GM12878 (cell line): ENCODE results near the gene MIPOL1. TPM values are rescaled to one million over a fixed set of nuclear protein-coding genes. Genes with fewer than 3 reads are reported as not detected.
"Not testable (repeated sequence)": the region's sequence is repeated elsewhere in the genome, so short reads cannot be mapped to it uniquely, and the experiment has no call there.

ENCODE experiments used
- ATAC-seq: fragments of 200-7000 bp; cut with Tn5 transposase; 3 replicates; pipeline ENCODE4 v1.9.1; 2020; ENCODE audit warnings: mild to moderate bottlenecking, moderate library complexity
- BruUV-seq: library from RNA; stranded (reverse); fragments of 400-500 nt; replicated peaks from 2 replicates; lab custom pipeline; 2021; lab: Mats Ljungman, UMichigan
- CTCF ChIA-PET: fragments of 300-600 bp; sonication (Branson Sonifier 250); formaldehyde crosslinking; extraction: SDS; loops from one replicate; lab custom pipeline; 2021; ENCODE audit warnings: inconsistent platforms; lab: Yijun Ruan, JAX
- POLR2A ChIA-PET: fragments of 350-600 bp; formaldehyde crosslinking; extraction: SDS; loops from one replicate; lab custom pipeline; 2021; ENCODE audit warnings: inconsistent platforms; lab: Charles Lee
- RAD21 ChIA-PET: fragments of 300-600 bp; sonication (Branson Sonifier 250); formaldehyde crosslinking; loops from one replicate; lab custom pipeline; 2023; ENCODE audit warnings: antibody characterized with exemption; ENCODE audit not compliant: unreplicated experiment; lab: Charles Lee
- SMC1A ChIA-PET: fragments of 300-600 bp; sonication (Branson Sonifier 250); formaldehyde crosslinking; loops from one replicate; lab custom pipeline; 2023; ENCODE audit not compliant: unreplicated experiment, uncharacterized antibody; lab: Charles Lee
- DNase-seq: peaks from one replicate; pipeline ENCODE4 v3.0.0-alpha.2; 2011; ENCODE audit warnings: low read depth, low spot score
- FAIRE-seq: peaks from 3 replicates; lab custom pipeline; 2011; peaks lifted over from hg19 to GRCh38; lab: Jason Lieb, UNC
- H2AFZ ChIP-seq: 2 replicates; pipeline ENCODE4 v1.6.0; 2011; ENCODE audit warnings: low read depth, low read length, control low read depth; ENCODE audit not compliant: control insufficient read depth
- H3K27ac ChIP-seq: 2 replicates; pipeline ENCODE4 v1.5.1; 2011; ENCODE audit warnings: control low read depth; ENCODE audit not compliant: control insufficient read depth, insufficient read depth
- H3K27me3 ChIP-seq, 2 experiments: replicated peaks in 1 of 2; 2 replicates each; pipeline versions ENCODE4 v1.6.0 to v1.6.1; 2011; ENCODE audit warnings: low read length in 1 of 2; ENCODE audit not compliant: control insufficient read depth in 2 of 2, insufficient read depth in 2 of 2
- H3K36me3 ChIP-seq, 2 experiments: 2 replicates each; pipeline ENCODE4 v1.5.1; 2011; ENCODE audit warnings: low read length in 1 of 2; ENCODE audit not compliant: control insufficient read depth in 2 of 2, insufficient read depth in 2 of 2
- H3K4me1 ChIP-seq: 2 replicates; pipeline ENCODE4 v1.6.1; 2011; ENCODE audit warnings: mild to moderate bottlenecking, low read length, moderate library complexity, mixed read lengths; ENCODE audit not compliant: control insufficient read depth, insufficient read depth
- H3K4me2 ChIP-seq: 2 replicates; pipeline ENCODE4 v1.6.0; 2011; ENCODE audit warnings: control low read depth; ENCODE audit not compliant: control insufficient read depth, insufficient read depth
- H3K4me3 ChIP-seq: fragments of 200-600 bp; sonication (generic); 2 replicates; pipeline ENCODE4 v1.5.1; 2016
- H3K79me2 ChIP-seq: 2 replicates; pipeline ENCODE4 v1.6.0; 2011; ENCODE audit warnings: low read length; ENCODE audit not compliant: control insufficient read depth, insufficient read depth
- H3K9ac ChIP-seq: 2 replicates; pipeline ENCODE4 v1.8.0; 2011; ENCODE audit warnings: low read length, control low read depth, mixed read lengths; ENCODE audit not compliant: control insufficient read depth, insufficient read depth
- H3K9me3 ChIP-seq: replicated peaks from 3 replicates; pipeline ENCODE4 v1.5.1; 2011; ENCODE audit warnings: mild to moderate bottlenecking, low read length; ENCODE audit not compliant: control insufficient read depth, insufficient read depth
- H4K20me1 ChIP-seq: 2 replicates; pipeline ENCODE4 v1.6.0; 2011; ENCODE audit not compliant: control insufficient read depth, insufficient read depth
- CHD1 ChIP-seq: IDR thresholded peaks from 2 replicates; pipeline ENCODE4 v1.6.1; 2012; ENCODE audit warnings: low read depth, low read length, improper control_type of control experiment
- ETV6 ChIP-seq, 2 experiments: fragments of 450-650 bp in 1 of 2; IDR thresholded peaks in 1 of 2; conservative IDR thresholded peaks in 1 of 2; 2 replicates each; pipeline ENCODE4 v1.6.1; 2014; ENCODE audit warnings: antibody characterized with exemption in 1 of 2, borderline replicate concordance in 1 of 2, low read depth in 1 of 2, mild to moderate bottlenecking in 1 of 2, moderate library complexity in 1 of 2
- GABPA ChIP-seq: IDR thresholded peaks from 2 replicates; pipeline ENCODE4 v1.6.1; 2014; ENCODE audit warnings: antibody characterized with exemption, low read depth, mild to moderate bottlenecking, inconsistent platforms
- POLR2AphosphoS2 ChIP-seq: IDR thresholded peaks from 2 replicates; pipeline ENCODE4 v1.6.1; 2011; ENCODE audit warnings: low read depth, mild to moderate bottlenecking, low read length, improper control_type of control experiment, moderate library complexity
- ZBTB40 ChIP-seq: fragments of 450-650 bp; IDR thresholded peaks from 2 replicates; pipeline ENCODE4 v1.6.1; 2016; ENCODE audit warnings: mild to moderate bottlenecking, moderate library complexity, borderline replicate concordance
- ZNF217 ChIP-seq: fragments of 450-650 bp; IDR thresholded peaks from 2 replicates; pipeline ENCODE4 v1.6.1; 2017; ENCODE audit warnings: antibody characterized with exemption, mild to moderate bottlenecking
- ZZZ3 ChIP-seq: IDR thresholded peaks from 2 replicates; pipeline ENCODE4 v1.6.1; 2011; ENCODE audit warnings: low read depth; ENCODE audit not compliant: control insufficient read depth, insufficient read length
- WGBS: methylation state at CpG from one replicate; pipeline ENCODE4 v1.1.6; 2016; ENCODE audit warnings: low lambda C conversion rate; ENCODE audit not compliant: insufficient replicate concordance, insufficient coverage; ENCODE audit errors: missing lambda C conversion rate; 5-methylcytosine and 5-hydroxymethylcytosine counted together
- in situ Hi-C: fragments of 300-500 bp; cut with MboI; formaldehyde crosslinking; loops from 9 replicates; pipeline ENCODE4 v1.14.3; 2018; ENCODE audit warnings: mixed read lengths
- intact Hi-C: fragments of 100-400 bp; cut with micrococcal nuclease; formaldehyde crosslinking; loops from one replicate; pipeline ENCODE4 v1.14.2; 2022; ENCODE audit not compliant: unreplicated experiment
- polyA plus RNA-seq, 11 experiments: library from polyadenylated mRNA; depleted of rRNA in 4 of 11; unstranded in 6 of 11; stranded (reverse) in 5 of 11; fragments of >200 nt; fragmentation: Nextera tagmentation in 4 of 11; fragmentation: Illumina TruSeq in 1 of 11; extraction: Ambion mirVana in 4 of 11; extraction: Trizol in 1 of 11; gene quantifications; 1 replicate in 1 of 11; 2 replicates in 10 of 11; pipeline versions ENCODE4 v1.2.1 to v1.2.3, GENCODE V29; 2011 to 2016; ENCODE audit warnings: inconsistent platforms in 2 of 11, missing spikeins in 2 of 11, low read depth in 1 of 11
- total RNA-seq, 4 experiments: library from RNA; depleted of rRNA in 3 of 4; stranded (reverse); fragments of >200 nt in 3 of 4; fragmentation: Illumina TruSeq in 1 of 4; extraction: Trizol in 1 of 4; gene quantifications; 2 replicates each; pipeline versions ENCODE4 v1.2.1 to v1.2.3, GENCODE V29; 2013 to 2021

Gene MIPOL1
- total and polyA plus RNA-seq, 10 of the 15 experiments (the other 5 are each of a cell fraction or from before 2014, with no cell fraction given), result 0.06 TPM; not detected in 9

GRCh38 chr14:37289688-37290087 is 92.0 kb downstream of the MIPOL1 start:
- Histone ChIP-seq H3K4me3 (no peak overlapping the region), H3K79me2 (no peaks in the 10 kb centered on the region), H3K9me3 (no peaks in the 10 kb centered on the region; the same call in 2 of the 3 replicates), H3K36me3 (no peaks in the 10 kb centered on the region), H3K9ac (no peak overlapping the region), H3K4me1 (no peaks in the 10 kb centered on the region), H3K27ac (no peak overlapping the region), H3K27me3 (no peaks in the 10 kb centered on the region), H3K4me2 (no peak overlapping the region), H2AFZ (no peak overlapping the region), H4K20me1 (no peaks in the 10 kb centered on the region)
- FAIRE-seq (no peak), ATAC-seq (no peak), DNase-seq (no peak)
- intact Hi-C loops (no loop called here), in situ Hi-C loops (no loop called here)
- POLR2A ChIA-PET, result no interaction called here
- SMC1A ChIA-PET, result no interaction called here
- 14% methylated on average over 2 of the region's 2 CpGs for WGBS
- CTCF ChIA-PET, result no interaction called here
- RAD21 ChIA-PET, result no interaction called here
- BruUV-seq, result no TSS peak
- TF ChIP-seq GABPA (no peak), ZNF217 (no peak), CHD1 (no peak), ETV6 (conservative IDR thresholded peaks at IDR 0.05 in 1 of 2, IDR thresholded peaks at IDR 0.05 in 1 of 2; ENCODE audit: borderline replicate concordance in 1 of 2, low read depth in 1 of 2) (no peak), ZBTB40 (no peak), POLR2AphosphoS2 (no peak), ZZZ3 (no peak)

DNA sequence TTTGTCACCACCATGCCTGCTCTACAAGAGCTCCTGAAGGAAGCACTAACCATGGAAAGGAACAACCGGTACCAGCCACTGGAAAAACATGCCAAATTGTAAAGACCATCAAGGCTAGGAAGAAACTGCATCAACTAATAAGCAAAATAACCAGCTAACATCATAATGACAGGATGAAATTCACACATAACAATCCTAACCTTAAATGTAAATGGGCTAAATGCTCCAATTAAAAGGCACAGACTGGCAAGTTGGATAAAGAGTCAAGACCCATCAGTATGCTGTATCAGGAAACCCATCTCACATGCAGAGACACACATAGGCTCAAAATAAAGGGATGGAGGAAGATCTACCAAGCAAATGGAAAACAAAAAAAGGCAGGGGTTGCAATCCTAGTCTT is 97.5 kb downstream of the MIPOL1 start:
- RAD21 ChIA-PET, result not testable (repeated sequence)

More for the DNA sequence above, 97.5 kb downstream of the MIPOL1 start:
- H3K27me3 ChIP-seq, BruUV-seq, H3K4me1 ChIP-seq, H3K27ac ChIP-seq, DNase-seq, H4K20me1 ChIP-seq, H2AFZ ChIP-seq, H3K4me2 ChIP-seq, FAIRE-seq, in situ Hi-C loops, H3K4me3 ChIP-seq, ATAC-seq, H3K36me3 ChIP-seq, H3K79me2 ChIP-seq, SMC1A ChIA-PET, intact Hi-C loops, H3K9ac ChIP-seq, CTCF ChIA-PET, POLR2A ChIA-PET, H3K9me3 ChIP-seq: not testable (repeated sequence)
- 0% methylated on average over 1 of the region's 1 CpG for WGBS
